Activated T-cell treated with anti-CD3 and anti-CD28 coated beads, Interleukin-2, amount 50 U/mL, for 1 hour (primary cell): ENCODE measurements around the gene SLIT1.

Experiments
- DNase-seq: peaks from one replicate; pipeline ENCODE4 v3.0.0-alpha.2; 2020

Gene SLIT1

DNA sequence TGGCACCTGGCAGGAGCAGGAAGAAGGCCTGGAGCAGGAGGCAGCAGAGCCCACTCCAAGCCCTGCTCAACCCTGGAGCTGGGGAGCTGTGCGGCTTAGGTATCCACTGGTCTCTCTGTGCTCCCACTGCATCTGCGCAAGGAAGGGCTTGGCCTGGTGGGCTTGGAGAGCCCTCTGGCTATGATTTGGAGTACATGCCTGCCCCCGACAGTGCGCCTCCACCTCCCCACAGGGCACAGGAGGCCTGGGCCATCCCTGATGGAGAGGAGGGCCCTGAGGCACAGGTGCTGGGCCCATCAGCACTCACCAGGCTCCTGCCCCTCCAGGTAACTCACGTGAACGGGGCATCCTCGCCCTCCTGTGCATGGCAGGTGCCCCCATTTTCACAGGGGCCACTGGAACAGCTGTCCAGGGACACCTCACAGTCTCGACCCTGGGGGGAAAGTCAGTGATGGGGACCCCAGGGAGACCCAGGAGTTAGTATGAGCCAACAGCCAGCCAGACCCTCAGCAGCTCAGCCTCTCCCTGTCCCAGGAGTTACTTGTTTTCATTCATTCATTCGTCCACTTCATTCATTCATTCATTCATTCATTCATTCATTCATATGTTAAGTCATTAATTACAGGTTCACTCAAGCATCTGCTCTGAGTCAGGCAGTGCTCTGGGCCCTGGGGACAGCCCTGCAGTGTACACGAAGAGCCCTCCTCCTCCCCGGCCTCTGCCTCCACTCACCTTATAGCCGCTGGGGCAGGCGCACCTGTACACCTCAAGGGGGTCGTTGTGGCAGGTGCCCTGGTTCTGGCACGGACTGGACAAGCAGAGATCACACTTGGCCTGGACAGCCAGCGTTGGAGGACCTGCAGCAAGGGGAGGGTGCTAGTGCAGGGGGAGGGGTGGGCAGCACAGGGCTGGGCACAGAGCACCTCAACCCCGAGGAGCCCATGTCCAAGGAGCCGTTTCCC, 167.2 kb downstream of the SLIT1 start:
- DNase-seq, result peak; percentile 8

DNA sequence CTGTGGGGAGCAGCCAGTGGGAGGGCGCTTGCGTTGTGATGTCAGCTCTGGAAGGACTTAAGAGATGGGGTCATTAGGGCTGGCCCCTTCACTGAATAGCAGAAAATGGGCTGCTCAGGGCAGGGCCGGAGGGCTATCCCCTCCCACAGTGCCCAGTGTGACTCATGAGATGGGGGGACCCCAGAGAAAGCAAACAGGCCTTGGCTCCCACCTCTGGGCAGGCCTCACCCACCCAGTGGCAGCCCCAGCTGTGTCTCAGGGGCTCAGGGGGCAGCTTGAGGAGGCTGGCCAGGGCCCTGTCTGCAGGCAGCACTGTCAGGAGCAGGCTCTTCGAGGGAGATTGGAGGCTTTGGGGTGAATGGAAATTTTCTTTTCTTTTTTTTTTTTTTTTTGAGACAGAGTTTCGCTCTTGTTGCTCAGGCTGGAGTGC, 168.3 kb downstream of the SLIT1 start:
- peak; percentile 3 for DNase-seq

DNA sequence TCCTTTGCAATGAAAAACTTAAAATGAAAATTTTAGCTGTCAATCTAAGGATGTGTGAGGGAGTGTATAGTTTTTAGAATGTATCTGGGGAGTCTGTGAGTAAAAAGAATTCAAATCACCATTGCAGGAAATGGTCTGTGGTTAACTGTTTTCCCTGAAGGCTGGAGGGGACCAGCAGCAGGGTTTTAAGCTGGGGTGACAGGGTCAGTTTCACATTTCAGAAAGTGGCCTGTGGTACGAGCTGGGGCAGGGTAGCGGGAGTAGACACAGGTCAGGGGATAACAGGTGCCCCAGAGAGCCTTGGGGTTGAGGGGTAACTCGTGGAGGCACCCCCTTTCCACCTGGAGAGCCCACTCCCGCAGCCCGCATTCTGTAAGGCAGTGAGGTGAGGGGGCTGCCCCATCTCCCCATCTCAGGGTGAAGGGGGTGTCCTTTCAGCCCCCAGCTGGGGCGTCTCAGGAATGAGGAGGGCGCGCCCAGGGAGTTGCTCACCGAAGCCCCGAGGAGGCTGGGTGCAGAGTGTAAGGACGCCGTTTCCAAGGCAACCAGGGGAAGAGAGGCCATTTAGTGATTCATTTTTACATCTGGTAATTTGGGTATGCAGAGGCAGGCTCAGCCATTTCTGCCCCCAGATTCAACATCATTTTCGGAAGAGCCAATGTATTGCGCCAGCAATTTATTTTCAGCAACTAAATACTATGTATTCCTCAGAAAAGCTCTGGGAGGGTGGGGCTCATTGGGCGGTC, 168.9 kb downstream of the SLIT1 start:
- DNase-seq, result peak; percentile 11

DNA sequence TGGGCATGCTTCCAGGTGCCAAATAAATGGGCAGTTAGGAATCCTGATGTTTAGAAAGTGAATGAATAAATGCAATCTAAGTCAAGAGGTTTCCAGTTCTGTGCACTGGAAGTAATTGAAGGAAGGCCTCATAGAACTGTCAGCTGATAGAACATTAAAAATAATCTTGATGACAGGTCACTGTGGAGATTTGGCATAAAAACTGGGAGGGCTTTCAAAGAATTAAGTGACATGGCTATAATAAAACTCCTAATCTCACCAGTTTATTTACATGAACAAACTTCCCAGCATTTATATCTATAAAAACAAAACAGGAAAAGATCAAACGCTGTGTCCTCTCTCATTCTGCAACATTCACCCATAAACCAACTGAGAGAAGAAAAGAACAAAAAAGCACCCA, 170.5 kb downstream of the SLIT1 start:
- no peak for DNase-seq

DNA sequence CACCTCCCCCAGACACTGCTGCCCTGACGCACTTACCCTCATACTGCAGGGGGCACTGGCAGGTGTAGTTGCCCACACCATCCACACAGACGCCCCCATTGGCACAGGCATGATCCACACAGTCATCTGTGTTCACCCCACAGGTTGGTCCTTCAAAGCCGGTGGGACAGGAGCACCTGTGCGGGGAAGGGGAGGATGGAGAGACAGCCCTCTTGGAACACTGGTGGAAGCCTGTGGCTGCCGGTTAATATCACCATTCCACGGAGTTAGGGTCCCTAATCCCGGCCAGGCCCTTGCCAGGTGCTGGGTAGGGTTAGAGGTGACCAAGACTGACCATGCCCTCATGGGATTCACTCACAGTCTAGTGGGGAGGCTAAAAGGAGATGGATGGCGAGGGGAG, 171.8 kb downstream of the SLIT1 start:
- no peak for DNase-seq

DNA sequence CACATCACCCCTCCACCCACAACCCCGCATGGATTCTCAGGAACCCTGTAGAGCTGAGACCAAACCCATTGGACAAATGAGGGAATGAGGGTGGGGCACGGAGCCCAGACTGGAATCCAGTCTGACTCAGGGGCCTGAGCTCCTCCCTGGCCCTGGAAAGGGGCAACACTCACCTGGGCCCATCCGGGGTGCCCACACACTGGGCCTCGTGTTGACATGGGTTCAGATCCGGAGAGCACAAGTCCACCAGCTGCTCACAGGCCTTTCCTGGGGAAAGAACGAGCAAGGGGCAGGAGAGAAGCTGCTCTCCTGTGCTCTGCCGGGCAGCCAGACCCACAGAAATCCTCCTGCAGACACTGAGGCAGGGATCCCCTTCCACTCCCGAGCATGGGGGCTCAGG, 172.2 kb downstream of the SLIT1 start:
- no peak for DNase-seq

DNA sequence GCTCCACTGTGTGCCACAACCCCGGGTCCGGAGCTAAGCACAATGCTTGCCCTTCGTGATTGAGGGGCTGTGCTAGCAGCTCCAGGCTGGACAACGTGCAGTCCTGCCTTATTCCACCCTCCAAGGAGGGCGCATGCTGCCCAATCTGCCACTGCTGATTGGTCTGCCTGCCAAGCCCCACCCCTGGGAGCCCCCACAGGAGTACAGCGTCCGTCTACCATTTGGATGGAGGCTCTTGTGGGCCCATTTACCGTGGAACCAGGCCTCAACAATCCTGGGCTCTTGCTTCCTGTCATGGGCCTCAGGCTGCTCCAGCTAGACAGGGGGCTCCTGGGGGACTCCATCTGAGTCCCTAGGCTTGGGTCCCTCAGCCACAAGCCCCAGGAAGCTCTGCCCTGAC, 173.3 kb downstream of the SLIT1 start:
- DNase-seq, result no peak

DNA sequence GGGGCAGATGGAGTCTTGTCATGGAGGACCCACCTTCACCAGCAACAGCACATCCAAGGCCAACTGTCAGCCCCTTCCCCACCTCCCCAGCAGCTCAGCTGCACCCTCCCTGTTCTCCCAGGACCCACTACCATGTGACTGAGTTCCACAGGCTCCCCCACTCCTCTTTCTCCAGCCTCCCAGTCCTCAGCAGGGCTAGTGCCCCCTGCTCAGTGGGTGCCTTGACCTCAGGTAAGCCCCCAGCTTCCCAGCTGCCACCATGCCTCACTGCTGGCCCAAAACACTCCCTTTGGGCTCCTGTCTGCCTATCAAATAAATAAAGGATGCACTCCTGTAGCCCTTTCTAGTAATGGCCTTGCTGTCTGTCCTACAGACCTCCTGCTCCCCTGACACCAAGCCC, 174.4 kb downstream of the SLIT1 start:
- no peak for DNase-seq

DNA sequence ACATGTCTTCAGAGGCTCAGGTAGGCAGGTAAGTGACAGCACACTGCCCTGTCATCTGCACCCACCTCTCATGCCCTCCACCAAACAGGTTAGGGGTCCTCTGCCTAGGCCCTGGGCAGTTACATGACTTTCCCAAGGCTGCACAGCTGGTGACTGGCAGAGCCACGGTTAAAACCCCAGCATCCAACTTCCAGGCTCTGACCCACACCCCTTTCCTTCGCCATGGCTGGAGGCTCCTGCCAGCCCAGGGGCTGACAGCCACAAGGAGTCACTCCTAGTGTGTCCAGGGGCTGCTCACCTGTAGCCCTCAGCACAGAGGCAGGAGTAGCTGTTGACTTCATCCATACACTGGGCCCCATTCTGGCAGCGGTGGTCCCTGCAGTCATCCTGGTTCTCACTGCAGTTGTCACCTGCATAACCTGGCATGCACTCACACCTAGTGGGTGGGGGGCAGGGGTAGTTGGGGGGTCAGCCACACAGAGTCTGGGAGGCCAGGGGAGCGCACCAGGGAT, 175.0 kb downstream of the SLIT1 start:
- DNase-seq, result no peak

DNA sequence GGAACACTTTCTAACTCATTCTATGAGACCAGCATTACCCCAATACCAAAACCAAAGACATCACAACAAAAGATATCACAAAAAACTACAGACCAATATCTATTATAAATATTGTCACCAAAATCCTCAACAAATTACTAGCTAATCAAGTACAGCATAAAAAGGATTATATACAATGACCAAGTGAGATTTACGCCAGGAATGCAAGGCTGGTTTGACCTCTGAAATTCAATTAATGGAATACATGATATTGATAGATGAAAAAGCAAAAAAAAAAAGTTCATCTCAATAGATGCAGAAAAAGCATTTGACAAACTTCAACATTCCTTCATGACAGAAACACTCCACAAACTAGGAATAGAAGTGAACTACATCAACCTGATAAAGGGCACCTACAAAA, 178.3 kb downstream of the SLIT1 start:
- DNase-seq, result no peak

DNA sequence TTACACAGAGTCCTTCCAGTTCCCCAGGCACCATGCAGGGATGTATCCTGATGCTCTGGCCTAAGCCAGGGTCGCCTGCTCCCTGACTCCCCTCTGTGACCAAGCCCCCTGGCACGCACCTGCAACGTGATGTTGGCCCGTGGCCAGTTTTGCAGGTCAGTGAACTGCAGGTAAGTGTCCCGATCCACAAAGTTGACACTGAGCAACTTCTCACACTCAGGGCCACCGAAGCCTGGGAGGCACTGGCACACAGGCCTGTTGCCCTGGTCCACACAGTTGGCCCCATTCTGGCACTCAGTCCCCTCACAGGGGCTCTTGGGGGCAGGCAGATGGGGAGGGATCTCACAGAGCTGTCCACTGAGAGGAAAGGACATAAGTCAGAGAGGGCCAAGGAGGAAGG, 179.4 kb downstream of the SLIT1 start:
- DNase-seq, result no peak

DNA sequence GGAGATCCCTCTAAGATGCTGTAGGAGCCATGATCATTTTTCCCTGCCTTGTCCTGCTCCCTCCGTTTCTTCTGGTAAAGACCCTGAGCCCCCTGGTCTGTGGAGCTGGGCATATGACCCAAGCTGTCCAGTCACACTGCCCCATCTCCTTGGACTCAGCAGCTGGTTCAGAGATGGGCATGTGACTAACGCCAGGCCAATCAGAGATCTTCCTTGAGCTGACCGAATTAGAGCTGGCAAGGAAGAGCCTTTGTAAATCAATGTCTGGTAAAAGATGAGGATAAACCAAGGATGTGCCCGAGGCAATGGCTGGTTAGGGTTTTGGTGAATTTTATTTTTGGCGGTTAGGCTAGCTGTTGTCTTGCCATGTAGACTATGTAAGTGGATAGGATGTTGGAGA, 180.4 kb downstream of the SLIT1 start:
- no peak for DNase-seq

DNA sequence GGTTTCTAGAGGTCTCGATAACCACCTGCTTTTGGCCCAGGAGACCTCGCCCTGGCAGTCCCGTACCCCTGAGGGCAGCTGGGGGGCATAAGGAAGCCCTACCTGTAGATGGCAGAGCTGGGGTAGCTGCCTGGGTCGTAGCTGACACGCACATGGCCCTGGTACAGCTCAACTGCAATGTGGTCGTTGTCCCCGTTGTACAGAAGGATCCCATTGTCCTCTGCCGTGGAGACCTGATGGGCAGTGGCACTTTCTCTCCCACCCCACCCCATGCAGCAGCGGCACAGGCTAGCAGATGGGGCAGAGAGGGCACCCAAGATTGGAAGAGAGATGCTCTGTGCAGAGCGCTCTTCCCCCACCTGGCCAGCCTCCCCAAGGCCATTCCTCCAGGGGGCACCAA, 181.2 kb downstream of the SLIT1 start:
- no peak for DNase-seq

DNA sequence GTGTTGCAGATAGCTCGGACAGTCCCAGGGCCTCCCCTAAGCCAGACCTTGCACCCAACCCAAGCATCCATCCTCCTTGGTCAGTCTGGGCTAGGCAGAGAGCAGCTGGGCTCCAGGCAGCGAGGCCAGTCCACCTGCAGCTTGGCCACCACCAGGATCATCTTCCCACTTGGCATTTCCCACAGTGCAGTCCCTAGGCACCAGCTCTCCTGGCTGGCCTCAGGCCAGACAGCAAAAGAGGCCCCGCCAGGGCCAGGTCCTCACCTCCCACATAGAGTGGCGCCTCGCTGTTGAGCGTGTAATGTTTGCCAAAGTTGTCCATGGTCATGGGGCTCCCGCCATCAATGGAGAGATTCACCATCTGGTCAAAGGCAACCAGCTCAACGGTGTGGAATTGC, 182.0 kb downstream of the SLIT1 start:
- DNase-seq, result no peak

DNA sequence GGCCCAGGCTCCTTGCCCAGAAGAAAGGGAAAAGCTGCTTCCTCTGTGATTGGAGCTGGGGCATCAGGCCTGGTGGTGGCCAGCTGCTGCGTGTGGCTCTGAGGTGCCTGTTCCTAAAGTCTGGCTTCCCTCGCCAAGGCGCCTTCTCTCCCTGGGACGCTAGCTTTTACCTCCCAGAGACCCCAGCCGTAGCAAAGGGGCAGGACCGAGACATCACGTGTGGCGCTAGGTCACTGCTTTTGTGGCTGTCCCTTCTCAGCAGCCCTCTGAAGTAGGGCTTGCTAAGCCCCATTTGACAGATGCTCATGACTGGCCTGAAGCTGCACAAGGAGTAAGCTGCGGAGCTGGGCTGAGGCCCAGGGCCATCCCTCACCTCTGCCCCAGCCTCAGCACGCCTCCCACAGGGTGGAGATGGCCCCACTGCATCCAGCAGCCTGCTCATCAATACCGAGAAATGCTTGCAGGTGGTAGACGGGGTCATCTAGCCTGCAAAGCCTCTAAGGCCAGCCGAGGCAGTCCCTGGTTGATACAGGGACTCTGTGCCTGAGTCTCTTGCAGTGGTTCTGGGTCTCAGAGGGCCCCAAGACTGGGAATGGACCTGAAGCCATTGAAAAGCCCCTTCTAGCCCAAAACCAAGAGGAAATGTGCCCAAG, 182.5 kb downstream of the SLIT1 start:
- no peak for DNase-seq

DNA sequence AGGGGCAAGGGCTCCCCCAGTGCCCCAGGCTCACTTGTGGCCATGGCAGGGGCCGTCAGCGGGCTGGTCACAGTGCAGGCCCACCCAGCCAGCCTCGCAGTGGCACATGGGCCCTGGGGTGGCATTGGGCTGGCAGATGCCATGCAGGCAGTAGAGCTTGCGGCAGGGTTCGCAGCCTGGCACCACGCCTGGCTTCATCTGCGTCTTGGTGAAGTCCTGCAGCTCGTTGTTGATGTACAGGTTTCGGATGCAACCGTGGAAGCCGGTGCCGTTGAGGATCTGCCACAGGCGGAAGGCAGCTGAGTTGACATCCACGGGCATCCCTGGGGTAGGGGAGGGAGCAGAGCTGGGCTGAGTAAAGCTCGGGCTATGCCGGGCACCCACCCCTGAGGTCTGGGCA, 183.1 kb downstream of the SLIT1 start:
- DNase-seq, result no peak

DNA sequence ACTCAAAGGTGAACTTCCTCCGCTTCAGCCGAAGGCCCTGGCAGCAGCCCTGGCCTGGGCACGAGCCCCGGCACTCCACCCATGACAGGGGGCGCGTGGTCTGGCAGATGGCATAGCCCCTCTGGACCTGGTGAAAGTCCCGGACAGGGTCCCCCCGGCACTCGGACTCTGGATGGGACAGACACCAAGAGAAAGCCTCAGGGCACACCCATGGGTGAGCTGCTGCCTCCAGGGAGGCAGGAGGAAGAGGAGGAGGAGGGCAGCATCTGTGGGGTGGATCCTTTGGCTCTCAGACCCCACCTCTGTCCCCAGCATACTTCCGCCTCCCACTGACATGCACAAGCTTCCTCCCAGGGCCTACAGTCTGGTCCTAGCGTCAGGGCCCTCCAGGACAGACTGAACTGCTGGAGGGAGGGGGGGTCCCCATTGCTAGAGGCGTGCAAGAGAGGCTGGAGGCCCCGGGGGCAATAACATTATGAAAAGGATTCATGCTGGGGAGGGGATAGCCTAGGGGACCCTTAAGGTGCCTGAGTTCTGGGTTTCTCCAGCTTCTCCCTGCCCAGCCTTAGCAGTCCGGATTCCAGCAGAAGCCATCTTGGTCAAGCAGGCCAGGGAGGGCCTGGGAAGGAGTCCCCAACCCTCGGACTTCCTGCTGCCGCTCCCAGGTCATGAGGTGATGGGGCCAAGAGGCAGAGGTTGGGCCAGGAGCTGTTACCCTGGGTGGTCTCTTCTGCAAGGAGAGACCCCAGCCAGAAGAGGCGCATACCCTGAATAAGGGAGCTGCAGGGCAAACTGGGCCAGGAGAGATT, 184.4 kb downstream of the SLIT1 start:
- DNase-seq, result no peak

DNA sequence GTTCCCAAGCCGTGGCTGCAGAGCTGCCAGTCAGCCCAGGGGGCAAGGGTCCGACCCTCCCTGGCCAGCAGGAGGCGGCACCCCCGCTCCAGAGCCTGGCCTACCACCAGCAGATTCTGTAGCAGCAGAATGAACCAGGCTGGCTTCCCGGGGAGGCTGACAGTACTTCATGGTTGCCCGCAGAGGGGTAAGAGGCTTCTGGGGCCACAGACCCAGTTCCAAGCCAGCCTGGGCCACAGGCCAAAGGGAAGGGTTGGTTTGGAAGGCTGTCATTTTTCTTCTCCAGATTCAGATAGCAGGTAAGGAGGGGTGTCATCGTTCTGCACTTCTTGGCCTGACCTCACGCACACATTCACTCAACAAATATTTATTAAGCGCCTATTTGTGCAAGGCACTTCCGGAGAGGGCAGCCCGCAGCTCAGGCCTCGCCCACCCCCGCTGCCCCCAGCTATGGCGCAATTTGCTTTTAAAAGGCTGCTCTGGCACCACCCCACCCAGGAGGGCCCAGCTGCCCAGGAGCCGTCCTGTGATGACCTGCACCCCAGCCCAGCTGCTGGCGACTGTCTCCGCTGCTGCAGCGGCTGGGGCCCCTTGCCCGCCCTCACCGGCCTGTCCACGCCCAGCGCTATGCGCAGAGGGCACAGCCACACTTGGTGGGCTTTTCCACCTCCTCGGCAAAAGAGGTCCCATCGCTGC, 185.1 kb downstream of the SLIT1 start:
- DNase-seq, result no peak

DNA sequence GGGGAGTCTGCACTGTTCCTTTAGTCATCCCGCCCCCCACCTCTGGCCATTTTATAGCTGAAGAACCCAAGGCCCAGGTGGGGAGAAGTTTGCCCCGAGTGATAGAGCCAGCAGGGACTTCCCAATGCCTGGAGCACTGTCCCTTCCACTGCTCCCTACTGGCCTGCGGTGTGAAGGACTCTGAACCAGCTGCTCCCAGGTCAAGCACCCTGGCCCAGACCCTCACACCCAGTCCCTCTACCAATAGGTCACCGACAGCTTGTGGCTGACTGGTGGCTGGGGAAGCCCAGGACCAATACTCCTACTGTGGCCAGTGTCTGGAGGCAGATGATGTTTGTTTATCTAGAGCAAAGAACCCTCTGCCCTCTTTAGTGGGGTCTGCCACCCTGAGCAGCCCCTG, 185.8 kb downstream of the SLIT1 start:
- DNase-seq, result no peak

DNA sequence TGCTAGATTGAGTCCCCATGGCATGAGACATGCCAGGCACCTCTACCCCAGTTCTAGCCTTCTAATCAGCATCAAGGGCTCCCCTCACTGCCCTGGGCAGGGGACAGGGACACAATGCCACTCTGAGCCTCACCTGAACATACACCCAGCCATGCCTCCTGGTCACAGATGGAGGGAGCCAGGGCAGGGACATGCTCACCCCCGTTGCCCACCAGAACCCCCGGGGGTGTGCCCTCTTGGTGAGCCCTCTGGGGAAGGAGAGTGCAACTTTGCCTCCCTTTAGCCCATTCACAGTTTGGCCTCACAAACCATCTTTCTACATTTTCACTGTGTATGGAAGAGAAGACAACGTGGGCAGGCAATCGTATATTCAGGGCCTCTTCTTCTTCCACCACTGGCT, 186.4 kb downstream of the SLIT1 start:
- DNase-seq, result no peak

DNA sequence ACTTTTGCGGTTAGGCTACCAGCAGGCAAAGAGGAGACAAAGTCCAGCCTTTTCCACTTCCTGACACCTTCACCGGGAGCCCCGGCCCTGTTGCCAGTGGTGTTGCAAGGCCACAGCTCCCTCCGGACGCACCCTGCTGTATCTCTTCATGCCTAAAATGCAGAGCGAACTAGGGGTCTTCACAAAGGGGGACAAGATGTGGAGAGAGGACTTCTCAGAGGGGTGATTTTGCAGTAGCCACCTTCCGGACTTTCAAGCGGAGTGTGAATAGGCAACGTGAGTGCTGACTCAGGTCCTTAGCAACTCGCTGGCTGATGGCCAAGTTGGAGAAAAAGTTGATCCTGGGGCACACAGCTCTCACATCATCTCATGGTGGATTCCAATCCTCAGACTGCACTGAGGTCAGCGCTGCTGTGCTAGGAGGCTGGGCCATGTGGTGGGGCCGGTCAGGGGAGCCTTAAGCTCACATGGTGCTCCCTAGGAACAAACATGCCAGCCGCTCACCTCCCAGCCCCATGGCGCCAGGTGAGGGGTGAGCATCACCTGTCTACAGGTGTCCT, 187.3 kb downstream of the SLIT1 start:
- DNase-seq, result no peak
